HepG2 (cell line): ENCODE measurements around the gene TIMELESS. TPM values are rescaled to one million over a fixed set of nuclear protein-coding genes. Genes with fewer than 3 reads are reported as not detected.

ENCODE experiments used
- BRCA1 ChIP-seq: sonication (generic); formaldehyde crosslinking; IDR thresholded peaks from 2 replicates; pipeline ENCODE4 v1.4.0; 2020; ENCODE audit warnings: missing genetic modification reagents
- CREBL2 ChIP-seq: sonication (generic); formaldehyde crosslinking; IDR thresholded peaks from 2 replicates; pipeline ENCODE4 v1.8.1; 2023; ENCODE audit warnings: missing genetic modification reagents, mild to moderate bottlenecking, borderline replicate concordance
- HNRNPL ChIP-seq: fragments of 200-400 bp; formaldehyde crosslinking; IDR thresholded peaks from 2 replicates; pipeline ENCODE4 v1.6.1; 2017; ENCODE audit warnings: mild to moderate bottlenecking, low read depth, low read length
- HNRNPLL ChIP-seq: fragments of 200-400 bp; formaldehyde crosslinking; IDR thresholded peaks from 2 replicates; pipeline ENCODE4 v1.6.1; 2017; ENCODE audit warnings: mild to moderate bottlenecking, low read depth, low read length; ENCODE audit not compliant: poor library complexity, severe bottlenecking
- IRF2 ChIP-seq: IDR thresholded peaks from 2 replicates; pipeline ENCODE4 v1.6.1; 2018; ENCODE audit warnings: missing genetic modification reagents, missing compliant biosample characterization
- MED1 ChIP-seq: sonication (generic); formaldehyde crosslinking; IDR thresholded peaks from 2 replicates; pipeline ENCODE4 v1.4.0; 2020; ENCODE audit warnings: missing genetic modification reagents
- MYC ChIP-seq: sonication (generic); formaldehyde crosslinking; IDR thresholded peaks from 2 replicates; pipeline ENCODE4 v1.9.0; 2021; ENCODE audit warnings: missing genetic modification reagents, borderline replicate concordance
- NPAS2 ChIP-seq: sonication (generic); formaldehyde crosslinking; IDR thresholded peaks from 2 replicates; pipeline ENCODE4 v1.8.0; 2022; ENCODE audit warnings: mild to moderate bottlenecking, missing genetic modification reagents, borderline replicate concordance
- PHF20 ChIP-seq: sonication (generic); formaldehyde crosslinking; IDR thresholded peaks from 2 replicates; pipeline ENCODE4 v1.5.0; 2020; ENCODE audit warnings: mild to moderate bottlenecking, missing genetic modification reagents
- RNF2 ChIP-seq: fragments of 450-650 bp; conservative IDR thresholded peaks from 2 replicates; pipeline ENCODE4 v1.6.1; 2016; ENCODE audit warnings: low read depth
- SMAD3 ChIP-seq: sonication (generic); formaldehyde crosslinking; IDR thresholded peaks from 2 replicates; pipeline ENCODE4 v1.4.0; 2020; ENCODE audit warnings: missing genetic modification reagents
- SNAPC5 ChIP-seq: sonication (generic); formaldehyde crosslinking; IDR thresholded peaks from 2 replicates; pipeline ENCODE4 v1.8.1; 2023; ENCODE audit warnings: mild to moderate bottlenecking, missing genetic modification reagents, borderline replicate concordance
- SOX13 ChIP-seq, 3 experiments: fragments of 450-650 bp in 1 of 3; sonication (generic) in 1 of 3; formaldehyde crosslinking in 1 of 3; IDR thresholded peaks in 2 of 3; conservative IDR thresholded peaks in 1 of 3; 2 replicates each; pipeline versions ENCODE4 v1.5.0 to v1.6.1; 2016 to 2020; ENCODE audit warnings: antibody characterized with exemption in 1 of 3, mild to moderate bottlenecking in 1 of 3, missing compliant biosample characterization in 1 of 3, missing genetic modification reagents in 1 of 3, moderate library complexity in 1 of 3
- THAP9 ChIP-seq: sonication (generic); formaldehyde crosslinking; IDR thresholded peaks from 2 replicates; pipeline ENCODE4; 2020; ENCODE audit warnings: missing genetic modification reagents, mild to moderate bottlenecking, borderline replicate concordance
- ZBTB2 ChIP-seq: sonication (generic); formaldehyde crosslinking; IDR thresholded peaks from 2 replicates; pipeline ENCODE4 v1.8.0; 2022; ENCODE audit warnings: low read depth, missing genetic modification reagents
- ZBTB26 ChIP-seq: IDR thresholded peaks from 2 replicates; pipeline ENCODE4 v1.6.1; 2016; ENCODE audit warnings: missing compliant biosample characterization, missing genetic modification reagents, borderline replicate concordance
- ZNF232 ChIP-seq: sonication (generic); formaldehyde crosslinking; IDR thresholded peaks from 2 replicates; pipeline ENCODE4 v1.4.0; 2020; ENCODE audit warnings: missing genetic modification reagents, borderline replicate concordance
- ZNF275 ChIP-seq: sonication (generic); formaldehyde crosslinking; IDR thresholded peaks from 2 replicates; pipeline ENCODE4 v1.8.0; 2022; ENCODE audit warnings: missing genetic modification reagents, mild to moderate bottlenecking, inconsistent platforms, borderline replicate concordance
- ZNF614 ChIP-seq: IDR thresholded peaks from 2 replicates; pipeline ENCODE4 v1.6.1; 2018; ENCODE audit warnings: missing biosample characterization, missing genetic modification reagents, inconsistent platforms, borderline replicate concordance
- ZNF724P ChIP-seq: sonication (generic); formaldehyde crosslinking; IDR thresholded peaks from 2 replicates; pipeline ENCODE4 v1.8.0; 2022; ENCODE audit warnings: missing genetic modification reagents, borderline replicate concordance
- polyA plus RNA-seq, 8 experiments: library from polyadenylated mRNA; depleted of rRNA in 3 of 8; stranded (reverse) in 7 of 8; unstranded in 1 of 8; fragments of >200 nt; fragmentation: Illumina TruSeq in 4 of 8; extraction: Trizol in 4 of 8; gene quantifications; 2 replicates each; pipeline versions ENCODE4 v1.2.1 to v1.2.3, GENCODE V29; 2011 to 2016; ENCODE audit warnings: low read depth in 4 of 8, missing spikeins in 1 of 8, mixed read lengths in 1 of 8; ENCODE audit not compliant: insufficient read depth in 1 of 8
- total RNA-seq, 5 experiments: library from RNA; depleted of rRNA; stranded (reverse); fragments of >200 nt; fragmentation: Illumina TruSeq; extraction: Trizol; gene quantifications; 2 replicates each; pipeline ENCODE4 v1.2.3, GENCODE V29; 2016; ENCODE audit warnings: low read depth in 1 of 5

TIMELESS gene
- total and polyA plus RNA-seq, 2 of the 13 experiments (the other 11 are each of a cell fraction or from before 2014, with no cell fraction given) = 4.0 to 20.3 TPM

- TF ChIP-seq THAP9 (CRISPR knock-in tag) = peak; percentile 64; the same call in 1 of the 2 replicates
- TF ChIP-seq NPAS2 (CRISPR knock-in tag) = peak; percentile 82; the same call in 1 of the 2 replicates
- peak; percentile 66; the same call in 1 of the 2 replicates for TF ChIP-seq ZNF614
- TF ChIP-seq HNRNPL = 0 out of 2 replicates have a peak, but pooled peaks have one; percentile 26
- peak; percentile 75 for TF ChIP-seq HNRNPLL
- peak; percentile 67 for TF ChIP-seq RNF2
- peak; percentile 88 for TF ChIP-seq BRCA1 (CRISPR knock-in tag)
- TF ChIP-seq ZBTB2 (CRISPR knock-in tag) = peak; percentile 61; the same call in 1 of the 2 replicates
- TF ChIP-seq ZNF724P = peak; percentile 68; the same call in 1 of the 2 replicates
- peak; percentile 67 for TF ChIP-seq SMAD3 (CRISPR knock-in tag)
- TF ChIP-seq MED1 (CRISPR knock-in tag) = peak; percentile 63
- peak; percentile 83; the same call in 1 of the 2 replicates for TF ChIP-seq ZNF275 (CRISPR knock-in tag)
- TF ChIP-seq IRF2 (CRISPR knock-in tag) = no peak; the same call in 1 of the 2 replicates
- 0 out of 2 replicates have a peak, but pooled peaks have one; percentile 74 for TF ChIP-seq CREBL2 (CRISPR knock-in tag)
- peak; percentile 86; the same call in 1 of the 2 replicates for TF ChIP-seq MYC (CRISPR knock-in tag)
- 0 out of 2 replicates have a peak, but pooled peaks have one; percentile 13 for TF ChIP-seq SOX13 (IDR thresholded peaks at IDR 0.05)
- 0 out of 4 replicates have a peak, but pooled peaks of 1 of the 2 experiments have one; percentile 17 for TF ChIP-seq SOX13 (CRISPR knock-in tag; conservative IDR thresholded peaks at IDR 0.05 in 1 of 2, IDR thresholded peaks at IDR 0.05 in 1 of 2)
- peak; percentile 80; the same call in 1 of the 2 replicates for TF ChIP-seq ZNF232 (CRISPR knock-in tag)
- TF ChIP-seq ZBTB26 (CRISPR knock-in tag) = no peak
- TF ChIP-seq SNAPC5 (CRISPR knock-in tag) = peak; percentile 86; the same call in 1 of the 2 replicates
- peak; percentile 67; the same call in 1 of the 2 replicates for TF ChIP-seq PHF20 (CRISPR knock-in tag)
Observed at GRCh38 chr12:56448860-56449621, at the start of gene TIMELESS (continued).
